GM12874 (cell line): ENCODE measurements around the gene TUBG2.

Experiments
- TF ChIP-seq, protein P1 (sequence below): IDR thresholded peaks from 2 replicates; pipeline ENCODE4 v1.5.1; 2011; ENCODE audit warnings: low read depth, mild to moderate bottlenecking, control low read depth, low read length, moderate library complexity; ENCODE audit not compliant: insufficient read depth

The TUBG2 gene

DNA sequence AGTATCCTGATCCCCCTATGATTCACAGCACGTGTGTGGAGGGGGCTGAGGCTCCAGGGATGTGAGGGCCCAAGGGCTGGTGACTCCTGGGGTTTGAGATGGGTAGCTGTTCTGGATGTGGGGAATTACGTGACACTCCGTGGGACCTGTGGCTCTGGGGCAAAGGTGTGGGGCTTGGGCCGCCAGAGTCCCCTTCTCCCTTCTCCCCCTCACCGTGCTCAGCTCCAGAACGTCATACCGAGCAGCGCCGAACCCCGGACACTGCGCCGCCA, 10.6 kb downstream of the TUBG2 start:
- TF ChIP-seq, protein P1, sequence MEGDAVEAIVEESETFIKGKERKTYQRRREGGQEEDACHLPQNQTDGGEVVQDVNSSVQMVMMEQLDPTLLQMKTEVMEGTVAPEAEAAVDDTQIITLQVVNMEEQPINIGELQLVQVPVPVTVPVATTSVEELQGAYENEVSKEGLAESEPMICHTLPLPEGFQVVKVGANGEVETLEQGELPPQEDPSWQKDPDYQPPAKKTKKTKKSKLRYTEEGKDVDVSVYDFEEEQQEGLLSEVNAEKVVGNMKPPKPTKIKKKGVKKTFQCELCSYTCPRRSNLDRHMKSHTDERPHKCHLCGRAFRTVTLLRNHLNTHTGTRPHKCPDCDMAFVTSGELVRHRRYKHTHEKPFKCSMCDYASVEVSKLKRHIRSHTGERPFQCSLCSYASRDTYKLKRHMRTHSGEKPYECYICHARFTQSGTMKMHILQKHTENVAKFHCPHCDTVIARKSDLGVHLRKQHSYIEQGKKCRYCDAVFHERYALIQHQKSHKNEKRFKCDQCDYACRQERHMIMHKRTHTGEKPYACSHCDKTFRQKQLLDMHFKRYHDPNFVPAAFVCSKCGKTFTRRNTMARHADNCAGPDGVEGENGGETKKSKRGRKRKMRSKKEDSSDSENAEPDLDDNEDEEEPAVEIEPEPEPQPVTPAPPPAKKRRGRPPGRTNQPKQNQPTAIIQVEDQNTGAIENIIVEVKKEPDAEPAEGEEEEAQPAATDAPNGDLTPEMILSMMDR: no peak

DNA sequence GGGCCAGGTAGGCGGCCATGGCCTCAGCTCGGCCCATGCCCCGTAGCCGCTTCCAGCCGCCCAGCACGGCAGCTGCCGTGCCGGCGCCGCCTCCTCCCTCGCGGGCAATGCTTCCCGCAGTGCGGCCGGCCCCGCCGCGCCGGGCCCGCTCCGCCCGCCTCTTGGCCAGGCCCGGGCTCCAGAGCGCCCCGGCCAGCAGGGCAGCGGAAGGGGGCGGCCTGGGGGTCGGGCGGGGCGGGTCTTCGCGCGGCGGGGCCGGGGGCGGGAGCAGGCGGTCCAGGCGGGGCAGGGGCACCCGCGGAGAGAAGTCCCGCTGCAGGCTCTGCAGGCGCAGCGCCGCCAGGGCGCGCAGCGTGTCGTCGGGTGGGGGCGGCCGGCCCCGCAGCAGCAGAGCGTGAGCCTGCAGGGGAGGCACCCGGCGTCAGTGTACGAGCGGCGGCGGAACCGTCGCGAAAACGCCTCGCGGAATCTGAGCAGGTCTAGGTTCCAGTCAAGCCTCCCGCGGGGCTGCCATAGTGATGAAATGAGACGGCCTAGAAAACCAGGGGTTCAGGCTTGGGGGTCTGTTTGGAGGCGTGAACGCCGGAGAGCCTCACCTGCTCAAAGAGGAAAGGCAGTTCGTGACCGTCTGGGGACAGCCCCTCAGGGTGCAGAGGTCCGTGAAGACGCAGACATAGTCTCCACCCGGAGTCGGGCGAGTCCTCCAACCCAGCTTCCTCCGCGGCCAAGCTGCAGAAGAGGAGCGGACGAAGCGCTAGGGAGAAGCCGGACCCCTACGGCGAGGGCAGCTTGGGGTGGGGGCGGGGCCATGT, 11.1 kb downstream of the TUBG2 start:
- TF ChIP-seq, protein P1: no peak

DNA sequence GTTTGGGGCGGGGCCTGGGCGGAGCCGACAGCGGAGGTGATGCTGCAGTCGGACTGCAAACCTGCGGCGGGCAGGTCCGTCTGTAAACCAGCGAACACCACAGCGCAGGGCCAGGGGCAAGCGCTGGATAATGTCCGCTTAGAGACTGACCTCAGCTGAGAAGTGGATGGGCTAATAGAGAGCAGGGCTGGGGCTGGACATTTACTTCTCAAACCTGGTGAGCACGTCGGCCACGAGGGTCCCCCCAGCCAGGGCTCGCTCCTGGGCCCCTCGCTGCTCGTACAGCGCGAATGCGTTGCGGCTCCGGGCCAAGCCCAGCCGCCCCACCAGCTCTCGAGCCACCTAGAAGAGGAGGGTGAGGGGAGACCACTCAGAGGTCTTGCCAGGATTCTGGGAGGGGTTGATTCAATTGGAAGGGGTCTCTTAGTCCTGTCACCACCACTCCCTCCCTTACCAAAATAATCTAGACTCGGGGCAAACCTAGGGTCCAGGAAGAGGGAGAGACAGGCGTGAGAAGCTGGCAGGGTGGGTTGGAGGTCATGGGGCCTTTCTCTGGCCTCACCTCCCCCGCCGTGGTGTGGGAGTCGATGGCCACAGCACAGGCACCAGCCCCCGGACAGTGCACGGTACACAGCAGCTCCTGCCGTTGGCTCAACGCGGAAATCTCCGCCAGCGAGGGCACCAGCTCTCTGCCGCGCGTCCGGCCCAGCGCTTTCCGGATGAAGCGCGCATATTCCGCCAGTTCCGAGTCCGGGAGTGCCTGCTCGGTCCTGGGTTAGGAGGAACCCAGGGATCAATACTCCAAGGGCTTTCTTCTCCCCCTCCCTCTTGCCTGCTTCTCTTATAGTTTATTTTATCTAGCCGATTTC, 11.9 kb downstream of the TUBG2 start:
- TF ChIP-seq, protein P1: no peak

DNA sequence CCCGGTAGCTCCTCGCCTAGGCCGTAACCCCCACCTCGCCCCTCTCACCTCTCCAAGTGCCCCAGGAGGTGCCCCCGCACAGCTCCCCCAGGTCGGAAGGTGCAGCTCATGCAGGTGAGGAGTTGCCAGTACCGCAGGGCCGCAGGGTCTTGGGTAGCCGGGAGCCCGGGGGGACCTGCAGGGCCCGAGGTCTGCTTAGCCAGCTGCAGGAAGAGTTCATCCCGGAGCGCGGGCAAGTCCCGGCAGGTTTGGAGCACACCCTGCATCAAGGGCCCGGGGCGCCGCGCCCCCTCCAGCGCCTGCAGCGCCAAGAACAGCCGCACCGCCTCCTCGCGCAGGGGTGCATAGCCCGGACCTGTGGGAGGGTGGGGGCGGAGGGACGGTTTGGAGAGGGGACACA, 13.0 kb downstream of the TUBG2 start:
- TF ChIP-seq, protein P1: no peak

GRCh38 chr17:42673266-42673884, 14.3 kb downstream of the TUBG2 start:
- TF ChIP-seq, protein P1: no peak

DNA sequence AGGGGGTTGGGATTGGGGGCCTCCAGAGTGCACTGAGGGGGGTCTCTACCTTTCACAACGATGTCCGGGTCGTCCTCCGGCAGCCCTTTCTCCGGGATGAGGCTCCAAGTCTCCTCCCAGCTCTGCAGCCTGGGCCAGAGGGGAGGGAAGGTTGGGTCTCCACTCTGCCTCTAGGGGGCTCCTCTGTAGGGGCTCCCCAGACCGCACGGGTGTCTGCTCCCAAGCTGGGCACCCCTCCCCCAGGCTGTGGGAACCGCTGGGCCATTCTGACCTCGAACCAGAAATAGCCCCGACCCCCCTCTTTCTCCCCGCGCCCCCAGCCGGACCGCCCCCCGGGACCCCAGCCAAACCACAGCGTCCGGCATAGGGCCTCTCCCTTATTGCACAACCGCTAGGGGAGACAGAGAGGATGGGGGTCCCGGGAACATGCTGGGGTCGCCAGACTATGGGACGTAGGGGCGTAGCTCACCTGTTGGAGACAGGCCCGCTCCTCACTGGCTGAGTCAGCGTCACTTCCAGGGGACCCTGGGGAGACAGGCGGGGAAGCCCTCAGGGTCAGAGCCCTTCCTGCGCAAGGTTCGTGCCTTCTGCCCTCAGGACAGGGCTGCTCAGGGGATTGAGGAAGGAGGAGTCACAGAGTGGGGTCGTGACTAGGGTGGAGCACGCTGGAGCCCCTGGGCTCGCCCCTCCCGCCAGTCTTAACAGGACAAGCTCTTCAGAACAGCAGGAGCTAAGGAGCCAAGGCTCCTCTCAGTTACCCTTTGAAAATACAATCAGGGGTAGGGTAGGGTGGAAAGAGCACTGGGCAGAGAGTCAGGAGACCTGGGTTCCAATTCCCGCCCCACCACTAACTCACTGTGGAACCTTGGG, 15.0 kb downstream of the TUBG2 start:
- TF ChIP-seq, protein P1: peak; percentile 74
